ENCODE data around the gene NMRK2.
"Not testable (repeated sequence)": the region's sequence is repeated elsewhere in the genome, so short reads cannot be mapped to it uniquely, and the experiment has no call there.

DNA sequence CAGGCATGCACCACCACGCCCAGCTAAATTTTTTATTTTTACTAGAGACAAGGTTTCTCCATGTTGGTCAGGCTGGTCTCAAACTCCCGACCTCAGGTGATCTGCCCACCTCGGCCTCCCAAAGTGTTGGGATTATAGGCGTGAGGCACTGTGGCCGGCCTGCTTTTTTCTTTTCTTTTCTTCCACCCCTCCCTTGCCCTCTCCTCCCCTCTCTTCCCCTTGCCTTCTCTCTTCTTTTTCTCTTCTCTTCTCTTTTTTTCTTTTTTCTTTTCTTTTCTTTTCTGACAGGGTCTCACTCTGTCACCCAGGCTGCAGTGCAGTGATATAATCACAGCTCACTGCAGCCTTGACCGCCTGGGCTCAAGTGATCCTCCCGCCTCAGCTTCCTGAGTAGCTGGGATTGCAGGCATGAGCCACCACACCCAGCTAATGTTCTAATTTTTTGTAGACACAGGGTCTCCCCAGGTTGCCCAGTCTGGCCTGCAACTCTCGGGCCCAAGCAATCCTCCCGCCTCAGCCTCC, 19.9 kb downstream of the NMRK2 start:
- TF ChIP-seq POLR2AphosphoS5 (IDR thresholded peaks at IDR 0.05; ENCODE audit: borderline replicate concordance, low read depth, low read length); EZH2 (IDR thresholded peaks at IDR 0.05): not testable (repeated sequence)
